SJSA1 (cell line): ENCODE data around the gene EGLN1. TPM values are rescaled to one million over a fixed set of nuclear protein-coding genes. Genes with fewer than 3 reads are reported as not detected.

Experiments
- total RNA-seq: library from RNA; depleted of rRNA; stranded (reverse); fragments of >200 nt; shearing (Covaris generic); gene quantifications from 2 replicates; pipeline ENCODE4 v1.2.3, GENCODE V29; 2014; rRNA removed

EGLN1 gene
- total RNA-seq, 1 experiment from 2014 or later: 22.2 TPM

Other genes starting within 250 kb of the EGLN1 start
- 71.9 and 80.1 TPM in 2 replicates for gene GNPAT, start 181.1 kb downstream of the EGLN1 start, total RNA-seq
- 16.0 and 16.9 TPM in 2 replicates for gene EXOC8, start 84.4 kb downstream of the EGLN1 start, total RNA-seq
- gene SPRTN, start 84.0 kb downstream of the EGLN1 start, total RNA-seq: 27.4 and 30.4 TPM in 2 replicates
- gene TSNAX, start 106.4 kb upstream of the EGLN1 start, total RNA-seq: 33.5 and 52.2 TPM in 2 replicates
- 3.3 and 3.8 TPM in 2 replicates for gene DISC1, start 204.5 kb upstream of the EGLN1 start, total RNA-seq